Prostate gland (tissue), 2 donors: ENCODE measurements around the gene POLDIP2.

Experiments used
- CTCF ChIP-seq, 4 experiments: fragments of 200-600 bp in 2 of 4; fragments of 450-650 bp in 2 of 4; sonication (generic) in 2 of 4; IDR thresholded peaks; 1 replicate in 3 of 4; 2 replicates in 1 of 4; pipeline ENCODE4 v1.5.1; 2016 to 2019; ENCODE audit warnings: antibody characterized with exemption in 4 of 4, mild to moderate bottlenecking in 2 of 4, moderate library complexity in 2 of 4
- POLR2A ChIP-seq: fragments of 450-650 bp; IDR thresholded peaks from one replicate; pipeline ENCODE4 v1.6.1; 2016; ENCODE audit warnings: antibody characterized with exemption, mild to moderate bottlenecking
- POLR2AphosphoS5 ChIP-seq: sonication (generic); formaldehyde crosslinking; IDR thresholded peaks from one replicate; pipeline ENCODE4 v1.6.1; 2017; ENCODE audit warnings: antibody characterized with exemption

GRCh38 chr17:28330671-28331070, 26.7 kb downstream of the POLDIP2 start:
- TF ChIP-seq POLR2A = no peak
- TF ChIP-seq CTCF (IDR thresholded peaks at IDR 0.05) = no peak
- TF ChIP-seq POLR2AphosphoS5 = no peak
